Breast epithelium (tissue), 4 donors: ENCODE data around the gene NSG2. TPM values are rescaled to one million over a fixed set of nuclear protein-coding genes. Genes with fewer than 3 reads are reported as not detected.

ENCODE experiments used
- DNase-seq, 2 donors: peaks; one replicate each; pipeline ENCODE4 v3.0.0-alpha.2; 2019; ENCODE audit warnings: low spot score in 2 of 2
- H3K27ac ChIP-seq, 2 donors: fragments of 200-600 bp; sonication (generic) in 1 of 2; one replicate each; pipeline ENCODE4 v1.5.1; 2016 to 2019; ENCODE audit warnings: mild to moderate bottlenecking in 1 of 2
- H3K27me3 ChIP-seq, 2 donors: fragments of 200-600 bp; sonication (generic) in 1 of 2; one replicate each; pipeline versions ENCODE4 v1.5.1 to v1.6.0; 2017 to 2019; ENCODE audit warnings: control low read depth in 1 of 2, mild to moderate bottlenecking in 1 of 2
- H3K36me3 ChIP-seq: fragments of 200-600 bp; one replicate; pipeline ENCODE4 v1.5.1; 2019
- H3K4me1 ChIP-seq, 2 donors: fragments of 200-600 bp; sonication (generic); one replicate each; pipeline ENCODE4 v1.5.1; 2016 to 2019; ENCODE audit warnings: control low read depth in 1 of 2
- H3K4me3 ChIP-seq, 3 donors: fragments of 200-600 bp; sonication (generic); 1 replicate in 2 of 3; 2 replicates in 1 of 3; pipeline ENCODE4 v1.5.1; 2016 to 2019; ENCODE audit warnings: mild to moderate bottlenecking in 3 of 3, moderate library complexity in 2 of 3
- H3K9me3 ChIP-seq, 2 donors: fragments of 200-600 bp; sonication (generic) in 1 of 2; one replicate each; pipeline ENCODE4 v1.5.1; 2016 to 2019; ENCODE audit warnings: control low read depth in 1 of 2
- CTCF ChIP-seq, 3 donors: fragments of 450-650 bp; IDR thresholded peaks; one replicate each; pipeline ENCODE4 v1.5.1; 2016 to 2017; ENCODE audit warnings: antibody characterized with exemption in 3 of 3, mild to moderate bottlenecking in 3 of 3, moderate library complexity in 3 of 3
- POLR2A ChIP-seq: fragments of 450-650 bp; IDR thresholded peaks from one replicate; pipeline ENCODE4 v1.6.1; 2016; ENCODE audit warnings: antibody characterized with exemption, mild to moderate bottlenecking, moderate library complexity
- POLR2AphosphoS5 ChIP-seq, 3 donors: sonication (generic); formaldehyde crosslinking; IDR thresholded peaks; one replicate each; pipeline ENCODE4 v1.6.1; 2017; ENCODE audit warnings: antibody characterized with exemption in 3 of 3
- intact Hi-C: fragments of 100-400 bp; cut with DNase I; formaldehyde crosslinking; loops from one replicate; pipeline ENCODE4 v1.15.1; 2023; ENCODE audit warnings: low total_unique reads
- total RNA-seq, 3 donors: library from RNA; depleted of rRNA; stranded (reverse); fragments of >200 nt; gene quantifications; one replicate each; pipeline ENCODE4 v1.1.0, GENCODE V29; 2016

Gene NSG2
- total RNA-seq, 3 donors from 2014 or later: not detected

GRCh38 chr5:174155281-174155680 is 109.8 kb downstream of the NSG2 start:
- H3K4me3 ChIP-seq: no peak overlapping the region
- H3K9me3 ChIP-seq: peaks cover 0 to 25% of the 10 kb centered on the region in 2 donors
- H3K27me3 ChIP-seq: no peaks in the 10 kb centered on the region
- H3K4me1 ChIP-seq: no peaks in the 10 kb centered on the region
- TF ChIP-seq CTCF (IDR thresholded peaks at IDR 0.05) (no peak), POLR2AphosphoS5 (IDR thresholded peaks at IDR 0.05) (no peak)
- no peak for DNase-seq
- H3K36me3 ChIP-seq: no peaks in the 10 kb centered on the region
- no peak overlapping the region for H3K27ac ChIP-seq
- intact Hi-C loops: no loop called here

- H3K36me3 ChIP-seq: no peaks in the 10 kb centered on the region
- no peak overlapping the region for H3K4me3 ChIP-seq
- no peak overlapping the region for H3K27ac ChIP-seq
- no peaks in the 10 kb centered on the region for H3K27me3 ChIP-seq
- TF ChIP-seq CTCF (IDR thresholded peaks at IDR 0.05) (no peak), POLR2A (no peak), POLR2AphosphoS5 (IDR thresholded peaks at IDR 0.05) (no peak)
- H3K9me3 ChIP-seq: peaks cover 0 to 25% of the 10 kb centered on the region in 2 donors
- intact Hi-C loops: no loop called here
- no peak for DNase-seq
- H3K4me1 ChIP-seq: no peaks in the 10 kb centered on the region
These were observed 110.2 kb downstream of the NSG2 start for GRCh38 chr5:174155706-174156105.

- peaks cover 0 to 25% of the 10 kb centered on the region in 2 donors for H3K9me3 ChIP-seq
- no peaks in the 10 kb centered on the region for H3K36me3 ChIP-seq
- no peak for DNase-seq
- intact Hi-C loops: no loop called here
- no peaks in the 10 kb centered on the region for H3K4me1 ChIP-seq
- no peak for TF ChIP-seq CTCF (IDR thresholded peaks at IDR 0.05)
- TF ChIP-seq POLR2A: no peak
- no peaks in the 10 kb centered on the region for H3K27me3 ChIP-seq
- H3K4me3 ChIP-seq: no peak overlapping the region
- no peak overlapping the region for H3K27ac ChIP-seq
These were observed 111.5 kb downstream of the NSG2 start for GRCh38 chr5:174157048-174157447.

Other genes starting within 250 kb of the NSG2 start
- gene CPEB4, start 157.4 kb upstream of the NSG2 start, total RNA-seq: 10 to 100 TPM; 36.4 to 71.7 (median 49.9) TPM
- gene C5orf47, start 56.5 kb upstream of the NSG2 start, total RNA-seq: not detected